ENCODE measurements around the gene ZFAND4. TPM values are rescaled to one million over a fixed set of nuclear protein-coding genes. Genes with fewer than 3 reads are reported as not detected.
"Not testable (repeated sequence)": the region's sequence is repeated elsewhere in the genome, so short reads cannot be mapped to it uniquely, and the experiment has no call there.

Gene ZFAND4
- total RNA-seq, 1 experiment from 2014 or later = 5.0 TPM

DNA sequence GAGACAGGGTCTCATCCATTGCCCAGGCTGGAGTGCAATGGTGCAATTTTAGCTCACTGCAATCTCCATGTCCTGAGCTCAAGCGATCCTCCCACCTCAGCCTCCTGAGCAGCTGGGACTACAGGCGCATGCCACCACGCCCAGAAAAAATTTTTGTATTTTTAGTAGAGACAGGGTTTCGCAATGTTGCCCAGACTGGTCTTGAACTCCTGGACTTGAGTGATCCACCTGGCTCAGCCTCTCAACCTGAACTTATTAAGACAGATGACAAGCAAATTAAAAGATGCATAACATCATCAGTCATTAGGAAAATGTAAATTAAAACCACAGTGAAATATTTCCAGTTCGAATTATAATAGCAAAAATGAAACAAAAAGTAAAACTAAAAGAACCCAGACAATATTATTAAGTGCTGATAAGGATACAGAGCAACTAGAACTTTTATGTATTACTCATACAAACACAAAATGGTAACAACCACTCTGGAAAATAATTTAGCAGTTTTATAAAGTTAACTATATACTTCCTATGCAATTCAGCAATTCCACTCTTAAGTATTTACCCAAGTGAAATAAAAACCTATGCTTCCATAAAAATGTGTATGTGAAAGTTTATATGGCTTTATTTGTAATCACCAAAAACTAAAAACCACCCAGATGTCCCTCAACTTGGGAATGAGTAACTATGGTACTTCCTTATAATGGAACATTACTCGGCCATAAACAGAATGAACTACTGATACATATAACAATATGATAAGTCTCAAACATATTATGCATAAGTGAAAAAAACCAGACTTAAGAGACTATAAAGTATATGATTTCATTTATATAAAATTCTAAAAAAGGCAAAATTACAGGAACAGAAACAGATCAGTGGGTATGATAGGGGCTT is 15.3 kb downstream of the ZFAND4 start:
- H3K9me3 Mint-ChIP-seq (ENCODE audit: unreplicated experiment) = no peaks in the 10 kb centered on the region
- DNase-seq (ENCODE audit: unreplicated experiment) = no peak
- peaks cover 6% of the 10 kb centered on the region for H3K36me3 Mint-ChIP-seq (ENCODE audit: insufficient read depth, unreplicated experiment)
- ChIA-PET POLR2A (no interaction called here), CTCF (no interaction called here)
- TF ChIP-seq, protein P1, sequence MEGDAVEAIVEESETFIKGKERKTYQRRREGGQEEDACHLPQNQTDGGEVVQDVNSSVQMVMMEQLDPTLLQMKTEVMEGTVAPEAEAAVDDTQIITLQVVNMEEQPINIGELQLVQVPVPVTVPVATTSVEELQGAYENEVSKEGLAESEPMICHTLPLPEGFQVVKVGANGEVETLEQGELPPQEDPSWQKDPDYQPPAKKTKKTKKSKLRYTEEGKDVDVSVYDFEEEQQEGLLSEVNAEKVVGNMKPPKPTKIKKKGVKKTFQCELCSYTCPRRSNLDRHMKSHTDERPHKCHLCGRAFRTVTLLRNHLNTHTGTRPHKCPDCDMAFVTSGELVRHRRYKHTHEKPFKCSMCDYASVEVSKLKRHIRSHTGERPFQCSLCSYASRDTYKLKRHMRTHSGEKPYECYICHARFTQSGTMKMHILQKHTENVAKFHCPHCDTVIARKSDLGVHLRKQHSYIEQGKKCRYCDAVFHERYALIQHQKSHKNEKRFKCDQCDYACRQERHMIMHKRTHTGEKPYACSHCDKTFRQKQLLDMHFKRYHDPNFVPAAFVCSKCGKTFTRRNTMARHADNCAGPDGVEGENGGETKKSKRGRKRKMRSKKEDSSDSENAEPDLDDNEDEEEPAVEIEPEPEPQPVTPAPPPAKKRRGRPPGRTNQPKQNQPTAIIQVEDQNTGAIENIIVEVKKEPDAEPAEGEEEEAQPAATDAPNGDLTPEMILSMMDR (IDR thresholded peaks at IDR 0.05; ENCODE audit: unreplicated experiment) = no peak
- H3K27ac Mint-ChIP-seq (ENCODE audit: low read depth, unreplicated experiment) = no peak overlapping the region
- H3K27me3 Mint-ChIP-seq (ENCODE audit: insufficient read depth, unreplicated experiment) = no peaks in the 10 kb centered on the region
- H3K4me3 Mint-ChIP-seq (ENCODE audit: unreplicated experiment) = no peak overlapping the region
- intact Hi-C loops (cut with micrococcal nuclease) = loop anchor here (5.0 kb wide), 1 partner anchor 380 kb away; no protein-coding TSS in a partner anchor
- no TSS peak for BruUV-seq (replicated peaks)
- no peaks in the 10 kb centered on the region for H3K4me1 Mint-ChIP-seq (ENCODE audit: insufficient read depth, unreplicated experiment)

DNA sequence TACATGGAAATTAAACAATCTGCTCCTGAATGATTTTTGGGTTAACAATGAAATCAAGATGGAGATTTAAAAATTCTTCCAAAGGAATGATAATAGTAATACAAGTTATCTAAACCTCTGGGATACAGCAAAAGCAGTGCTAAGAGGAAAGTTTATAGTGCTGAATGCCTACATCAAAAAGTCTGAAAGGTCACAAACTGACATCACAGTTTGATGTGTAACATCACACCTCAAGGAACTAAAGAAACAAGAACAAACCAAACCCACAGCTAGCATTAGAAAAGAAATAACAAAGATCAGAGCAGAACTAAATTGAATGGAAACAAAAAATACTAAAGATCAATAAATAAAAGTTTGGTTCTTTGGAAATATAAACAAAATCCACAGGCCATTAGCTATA is 17.4 kb downstream of the ZFAND4 start:
- TF ChIP-seq, protein P1 (IDR thresholded peaks at IDR 0.05; ENCODE audit: unreplicated experiment) = no peak
- Mint-ChIP-seq H3K36me3 (ENCODE audit: insufficient read depth, unreplicated experiment) (peaks cover 6% of the 10 kb centered on the region), H3K4me3 (ENCODE audit: unreplicated experiment) (no peak overlapping the region), H3K27ac (ENCODE audit: low read depth, unreplicated experiment) (no peak overlapping the region), H3K27me3 (ENCODE audit: insufficient read depth, unreplicated experiment) (no peaks in the 10 kb centered on the region), H3K4me1 (ENCODE audit: insufficient read depth, unreplicated experiment) (no peaks in the 10 kb centered on the region), H3K9me3 (ENCODE audit: unreplicated experiment) (no peaks in the 10 kb centered on the region)
- no peak for DNase-seq (ENCODE audit: unreplicated experiment)
- no TSS peak for BruUV-seq (replicated peaks)
- intact Hi-C loops (cut with micrococcal nuclease) = loop anchor here (5.0 kb wide), 1 partner anchor 378 kb away; no protein-coding TSS in a partner anchor
- POLR2A ChIA-PET = no interaction called here
- CTCF ChIA-PET = interaction anchor here (0.6 to 1.3 kb wide), 2 partner anchors 70 to 190 kb away, joined by 3 to 4 read pairs; no protein-coding TSS in a partner anchor

DNA sequence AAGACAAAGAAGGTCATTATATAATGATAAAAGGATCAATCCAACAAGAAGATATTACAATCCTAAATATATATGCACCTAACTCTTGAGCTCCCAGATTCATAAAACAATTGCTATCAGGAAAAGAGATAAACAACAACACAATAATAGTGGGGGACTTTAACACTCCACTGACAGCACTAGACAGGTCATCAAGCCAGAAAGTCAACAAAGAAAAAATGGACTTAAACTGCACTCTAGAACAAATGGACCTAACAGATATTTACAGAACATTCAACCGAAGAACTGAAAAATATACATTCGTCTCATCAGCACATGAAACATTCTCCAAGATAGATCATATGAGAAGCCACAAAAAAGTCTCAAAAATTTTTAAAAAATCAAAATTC is 17.8 kb downstream of the ZFAND4 start:
- intact Hi-C loops (cut with micrococcal nuclease) = loop anchor here (5.0 kb wide), 1 partner anchor 377 kb away; no protein-coding TSS in a partner anchor
- POLR2A ChIA-PET; H3K27me3 Mint-ChIP-seq (ENCODE audit: insufficient read depth, unreplicated experiment); H3K9me3 Mint-ChIP-seq (ENCODE audit: unreplicated experiment); BruUV-seq (replicated peaks); H3K4me1 Mint-ChIP-seq (ENCODE audit: insufficient read depth, unreplicated experiment); H3K36me3 Mint-ChIP-seq (ENCODE audit: insufficient read depth, unreplicated experiment); DNase-seq (ENCODE audit: unreplicated experiment); H3K4me3 Mint-ChIP-seq (ENCODE audit: unreplicated experiment): not testable (repeated sequence)
- H3K27ac Mint-ChIP-seq (ENCODE audit: low read depth, unreplicated experiment) = peak overlapping the region; percentile 3
- CTCF ChIA-PET = interaction anchor here (0.6 to 1.3 kb wide), 4 partner anchors 62 to 1083 kb away, joined by 3 to 4 read pairs (median 3); no protein-coding TSS in a partner anchor

DNA sequence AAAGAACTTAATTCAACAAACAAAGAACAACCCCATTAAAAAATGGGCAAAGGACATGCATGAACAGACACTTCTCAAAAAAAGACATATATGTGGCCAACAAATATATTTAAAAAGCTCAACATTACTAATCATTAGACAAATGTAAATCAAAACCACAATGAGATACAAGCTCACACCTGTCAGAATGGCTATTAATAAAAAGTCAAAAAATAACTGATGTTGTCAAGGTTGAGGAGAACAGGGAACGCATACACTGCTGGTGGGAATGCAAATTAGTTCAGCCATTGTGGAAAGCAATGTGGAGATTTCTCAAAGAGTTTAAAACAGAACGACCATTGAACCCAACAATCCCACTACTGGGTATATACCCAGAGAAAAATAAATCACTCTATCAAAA is 19.1 kb downstream of the ZFAND4 start:
- no peak overlapping the region for H3K4me3 Mint-ChIP-seq (ENCODE audit: unreplicated experiment)
- ChIA-PET POLR2A (no interaction called here), CTCF (interaction anchor here (2.2 kb wide), 1 partner anchor 19 kb away, joined by 7 read pairs; the partner anchor contains the start of gene ZFAND4)
- H3K27ac Mint-ChIP-seq (ENCODE audit: low read depth, unreplicated experiment) = no peak overlapping the region
- no peaks in the 10 kb centered on the region for H3K4me1 Mint-ChIP-seq (ENCODE audit: insufficient read depth, unreplicated experiment)
- no peaks in the 10 kb centered on the region for H3K27me3 Mint-ChIP-seq (ENCODE audit: insufficient read depth, unreplicated experiment)
- BruUV-seq (replicated peaks) = no TSS peak
- TF ChIP-seq, protein P1 (IDR thresholded peaks at IDR 0.05; ENCODE audit: unreplicated experiment) = no peak
- peaks cover 6% of the 10 kb centered on the region for H3K36me3 Mint-ChIP-seq (ENCODE audit: insufficient read depth, unreplicated experiment)
- no peak for DNase-seq (ENCODE audit: unreplicated experiment)
- H3K9me3 Mint-ChIP-seq (ENCODE audit: unreplicated experiment) = no peaks in the 10 kb centered on the region
- intact Hi-C loops (cut with micrococcal nuclease) = no loop called here

Measured in MCF 10A (cell line).